ENCODE results near the gene MRNIP.

Gene MRNIP

DNA sequence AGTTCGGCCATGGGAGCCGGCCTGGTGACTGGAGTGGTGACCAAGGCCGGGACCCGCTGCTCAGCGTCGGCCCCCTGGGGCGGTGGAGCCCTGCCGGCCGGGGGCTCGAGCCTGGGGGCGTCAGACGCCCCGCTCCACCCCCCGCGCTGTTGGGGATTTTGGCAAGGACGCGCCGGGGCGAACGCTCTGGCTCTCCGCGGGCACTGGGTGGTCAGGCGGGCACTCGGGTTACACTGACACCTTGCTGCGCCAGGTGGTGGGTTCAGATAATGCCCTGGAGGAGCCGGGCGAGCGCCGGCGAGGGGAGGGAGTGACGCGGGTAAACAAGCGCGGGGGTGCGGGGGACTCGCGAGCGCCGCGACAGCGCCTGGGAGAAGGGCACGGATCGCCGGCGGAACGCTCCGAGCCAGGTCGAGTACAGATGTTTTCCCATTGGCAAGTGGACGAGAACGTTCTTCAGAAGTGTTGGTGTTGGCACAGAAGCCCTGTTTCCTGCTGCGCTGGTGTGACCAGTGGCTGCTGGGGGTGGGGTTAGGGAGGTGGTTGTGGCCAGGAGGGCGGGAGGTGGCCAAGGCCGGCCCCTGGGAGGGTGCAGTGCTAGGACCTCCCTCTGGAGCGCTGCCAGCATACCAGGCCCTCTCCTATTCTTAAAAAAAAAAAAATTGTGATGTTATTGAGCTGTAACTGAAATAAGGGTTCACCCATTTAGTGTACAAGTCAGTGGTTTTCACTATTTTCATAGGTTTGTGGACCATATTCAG lies 37.1 kb downstream of the MRNIP start:
- peak overlapping the region; percentile 87 for H3K4me3 ChIP-seq (ENCODE audit: low read depth, low read length)
- TF ChIP-seq, protein P1, sequence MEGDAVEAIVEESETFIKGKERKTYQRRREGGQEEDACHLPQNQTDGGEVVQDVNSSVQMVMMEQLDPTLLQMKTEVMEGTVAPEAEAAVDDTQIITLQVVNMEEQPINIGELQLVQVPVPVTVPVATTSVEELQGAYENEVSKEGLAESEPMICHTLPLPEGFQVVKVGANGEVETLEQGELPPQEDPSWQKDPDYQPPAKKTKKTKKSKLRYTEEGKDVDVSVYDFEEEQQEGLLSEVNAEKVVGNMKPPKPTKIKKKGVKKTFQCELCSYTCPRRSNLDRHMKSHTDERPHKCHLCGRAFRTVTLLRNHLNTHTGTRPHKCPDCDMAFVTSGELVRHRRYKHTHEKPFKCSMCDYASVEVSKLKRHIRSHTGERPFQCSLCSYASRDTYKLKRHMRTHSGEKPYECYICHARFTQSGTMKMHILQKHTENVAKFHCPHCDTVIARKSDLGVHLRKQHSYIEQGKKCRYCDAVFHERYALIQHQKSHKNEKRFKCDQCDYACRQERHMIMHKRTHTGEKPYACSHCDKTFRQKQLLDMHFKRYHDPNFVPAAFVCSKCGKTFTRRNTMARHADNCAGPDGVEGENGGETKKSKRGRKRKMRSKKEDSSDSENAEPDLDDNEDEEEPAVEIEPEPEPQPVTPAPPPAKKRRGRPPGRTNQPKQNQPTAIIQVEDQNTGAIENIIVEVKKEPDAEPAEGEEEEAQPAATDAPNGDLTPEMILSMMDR (IDR thresholded peaks at IDR 0.05; ENCODE audit: insufficient read depth, low read depth, low read length, missing control alignments) = no peak
- peak; percentile 93 for DNase-seq (ENCODE audit: low read depth)

DNA sequence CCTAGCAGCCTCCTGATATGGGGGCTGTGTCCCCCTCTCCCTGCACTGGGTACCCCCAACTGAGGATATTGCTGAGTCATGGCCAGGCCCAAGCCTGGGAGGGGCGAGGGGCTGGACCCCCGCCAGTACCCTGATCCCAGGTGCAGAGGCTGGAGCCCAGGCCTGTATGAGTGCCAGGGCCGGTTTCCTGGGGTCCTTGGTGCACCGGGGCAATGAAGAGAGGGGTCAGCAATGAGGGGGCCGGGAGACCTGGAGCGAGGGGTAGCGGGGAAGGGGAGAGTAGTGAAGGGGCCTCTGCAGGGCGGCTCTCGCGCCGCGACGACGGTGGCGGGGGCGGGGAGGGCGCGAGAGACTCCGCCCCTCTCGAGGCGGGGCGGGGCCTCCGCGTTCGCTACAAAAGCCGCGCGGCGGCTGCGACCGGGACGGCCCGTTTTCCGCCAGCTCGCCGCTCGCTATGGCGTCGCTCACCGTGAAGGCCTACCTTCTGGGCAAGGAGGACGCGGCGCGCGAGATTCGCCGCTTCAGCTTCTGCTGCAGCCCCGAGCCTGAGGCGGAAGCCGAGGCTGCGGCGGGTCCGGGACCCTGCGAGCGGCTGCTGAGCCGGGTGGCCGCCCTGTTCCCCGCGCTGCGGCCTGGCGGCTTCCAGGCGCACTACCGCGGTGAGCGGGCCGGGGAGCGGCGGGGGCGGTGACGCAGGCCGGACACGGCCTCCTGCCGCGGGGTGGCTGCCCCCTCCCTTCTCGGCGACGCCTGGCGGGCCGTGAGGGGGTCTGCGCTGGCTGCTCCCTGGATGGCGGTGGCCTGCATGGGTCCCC lies 37.9 kb downstream of the MRNIP start, which contains the start of gene SQSTM1:
TSS of gene SQSTM1 (plus strand) at position 423 of the 815 bp plus-strand sequence. CDS start at position 455, 32 bp downstream.
- peak; percentile 88 for DNase-seq (ENCODE audit: low read depth)
- H3K4me3 ChIP-seq (ENCODE audit: low read depth, low read length) = peak within 1 kb of the TSS; percentile 87
- TF ChIP-seq, protein P1 (IDR thresholded peaks at IDR 0.05; ENCODE audit: insufficient read depth, low read depth, low read length, missing control alignments) = no peak

DNA sequence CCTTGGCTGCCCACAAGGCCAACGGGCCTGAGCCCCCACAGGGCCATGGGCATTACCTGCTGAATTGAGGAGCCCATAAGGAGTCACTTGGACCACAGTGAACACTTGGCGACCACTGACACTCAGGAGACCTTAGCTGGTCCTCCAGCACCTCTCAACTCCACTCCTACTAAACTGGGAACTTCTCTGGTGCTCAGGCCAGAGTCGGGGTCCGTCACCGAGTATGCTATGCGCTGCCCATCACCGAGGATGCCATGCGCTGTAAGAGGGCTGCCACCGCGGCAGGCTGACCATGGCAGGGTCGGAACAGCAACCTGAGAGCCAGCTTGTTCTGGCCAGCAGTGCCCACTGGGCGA lies 38.5 kb downstream of the MRNIP start:
- no peak for DNase-seq (ENCODE audit: low read depth)
- TF ChIP-seq, protein P1 (IDR thresholded peaks at IDR 0.05; ENCODE audit: insufficient read depth, low read depth, low read length, missing control alignments) = no peak
- H3K4me3 ChIP-seq (ENCODE audit: low read depth, low read length) = peak overlapping the region; percentile 87

DNA sequence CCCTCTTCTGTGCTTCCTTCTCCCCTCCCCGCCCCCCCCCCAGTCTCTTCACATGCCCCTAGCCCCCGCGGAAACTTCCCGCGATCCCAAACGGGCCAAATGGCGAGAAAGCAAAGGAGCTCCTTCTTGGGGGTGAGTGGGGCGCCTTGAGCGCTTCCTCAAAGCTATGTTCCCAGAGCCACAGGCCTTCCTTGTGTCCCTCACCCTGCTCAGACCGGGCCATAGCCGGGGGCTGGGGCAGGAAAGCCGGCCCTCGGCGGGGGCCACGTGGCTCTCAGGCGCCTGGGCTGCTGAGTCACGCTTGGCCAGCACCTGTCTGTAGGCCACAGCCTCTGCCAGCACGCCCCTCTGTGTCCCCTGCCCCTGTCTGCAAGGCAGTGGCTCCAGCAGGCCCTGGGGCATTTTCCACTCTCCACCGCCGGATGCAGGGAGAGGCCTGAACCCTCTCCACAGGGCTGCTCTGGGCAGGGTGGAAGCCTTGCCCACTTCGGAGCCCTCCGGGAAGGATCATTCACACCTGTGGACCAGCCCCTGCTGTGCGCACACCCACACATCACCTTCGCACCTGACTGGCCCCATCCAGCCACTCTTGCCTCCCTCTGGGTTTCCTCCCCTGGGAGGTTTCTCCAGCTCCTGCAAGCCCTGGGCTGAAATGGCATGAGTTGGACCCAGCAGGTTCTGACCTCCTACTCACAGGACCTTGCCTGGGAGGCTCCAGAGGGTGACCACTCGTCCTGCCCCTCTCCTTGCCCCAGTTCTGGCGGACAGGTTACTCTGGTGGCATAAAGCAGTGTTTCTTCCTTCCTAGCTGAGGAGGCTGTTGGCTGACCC lies 39.1 kb downstream of the MRNIP start:
- TF ChIP-seq, protein P1 (IDR thresholded peaks at IDR 0.05; ENCODE audit: insufficient read depth, low read depth, low read length, missing control alignments) = no peak
- H3K4me3 ChIP-seq (ENCODE audit: low read depth, low read length) = peak overlapping the region; percentile 52
- DNase-seq (ENCODE audit: low read depth) = peak; percentile 70

DNA sequence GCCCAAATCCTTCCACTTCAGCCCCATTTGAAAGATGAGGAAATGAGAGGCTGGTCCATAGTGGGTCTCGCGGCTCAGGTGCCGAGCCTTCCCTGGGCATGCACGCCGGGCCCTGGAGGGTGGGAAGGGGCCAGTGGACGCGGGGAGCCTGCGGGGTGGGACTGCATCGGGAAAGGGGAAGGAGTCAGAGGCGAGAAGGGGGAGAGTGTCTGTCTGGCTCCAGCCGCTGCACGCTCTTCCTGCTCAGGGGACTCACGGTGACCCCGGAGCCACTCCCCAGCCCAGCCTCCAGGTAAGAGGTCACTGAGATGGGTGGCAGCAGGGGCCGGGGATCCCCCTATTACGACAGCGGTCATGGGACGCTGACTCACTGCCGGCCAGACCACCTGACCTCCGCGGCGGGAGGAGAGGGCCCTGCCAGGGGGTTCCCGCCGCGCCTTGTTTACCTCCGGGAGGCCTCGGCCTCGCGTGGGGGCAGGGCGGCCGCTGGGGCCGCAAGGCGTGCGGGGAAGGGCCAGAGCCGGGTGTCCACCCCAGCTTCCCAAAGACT lies 39.8 kb downstream of the MRNIP start:
- peak; percentile 96 for DNase-seq (ENCODE audit: low read depth)

More for the DNA sequence above, 39.8 kb downstream of the MRNIP start:
- TF ChIP-seq, protein P1 (IDR thresholded peaks at IDR 0.05; ENCODE audit: insufficient read depth, low read depth, low read length, missing control alignments) = no peak
- H3K4me3 ChIP-seq (ENCODE audit: low read depth, low read length) = peak overlapping the region; percentile 52

Measured in GM12865 (cell line).